Testis (tissue), 3 donors: ENCODE measurements around the gene AKIRIN2. TPM values are rescaled to one million over a fixed set of nuclear protein-coding genes. Genes with fewer than 3 reads are reported as not detected.

Experiments
- DNase-seq: peaks from one replicate; pipeline ENCODE4 v3.0.0-alpha.2; 2019
- H3K27ac ChIP-seq, 2 donors: fragments of 200-600 bp; sonication (generic); one replicate each; pipeline ENCODE4 v1.5.1; 2019
- H3K27me3 ChIP-seq: fragments of 200-600 bp; sonication (generic); one replicate; pipeline ENCODE4 v1.5.1; 2019
- H3K36me3 ChIP-seq: fragments of 200-600 bp; sonication (generic); one replicate; pipeline ENCODE4 v1.5.1; 2017; ENCODE audit warnings: low read depth; ENCODE audit errors: missing control alignments
- H3K4me1 ChIP-seq: fragments of 200-600 bp; sonication (generic); one replicate; pipeline ENCODE4 v1.5.1; 2019
- H3K4me3 ChIP-seq, 2 donors: fragments of 200-600 bp; sonication (generic); one replicate each; pipeline ENCODE4 v1.5.1; 2017 to 2019
- H3K9me3 ChIP-seq: fragments of 200-600 bp; sonication (generic); one replicate; pipeline ENCODE4 v1.5.1; 2017
- CTCF ChIP-seq, 3 experiments: fragments of 450-650 bp in 2 of 3; fragments of 200-600 bp in 1 of 3; sonication (generic) in 1 of 3; IDR thresholded peaks; one replicate each; pipeline ENCODE4 v1.5.1; 2016 to 2019; ENCODE audit warnings: antibody characterized with exemption in 3 of 3, mild to moderate bottlenecking in 2 of 3, moderate library complexity in 1 of 3
- POLR2A ChIP-seq: fragments of 450-650 bp; IDR thresholded peaks from one replicate; pipeline ENCODE4 v1.6.1; 2017; ENCODE audit warnings: antibody characterized with exemption, mild to moderate bottlenecking, moderate library complexity
- WGBS, 2 donors: methylation state at CpG; one replicate each; pipeline ENCODE4 v1.1.5; 2018; 5-methylcytosine and 5-hydroxymethylcytosine counted together
- intact Hi-C: fragments of 100-400 bp; cut with DNase I; formaldehyde crosslinking; loops from one replicate; pipeline ENCODE4 v1.15.1; 2023; ENCODE audit warnings: low total_unique reads
- polyA plus RNA-seq: library from polyadenylated mRNA; stranded (reverse); fragments of 350-450 nt; fragmentation: Illumina TruSeq; extraction: RNeasy Lipid Tissue Mini Kit (QIAGEN cat#74804); gene quantifications from one replicate; pipeline ENCODE4 v1.2.3, GENCODE V29; 2014; ENCODE audit warnings: low read depth, low replicate concordance; ENCODE audit not compliant: insufficient read depth
- total RNA-seq, 2 donors: library from RNA; depleted of rRNA; stranded (reverse); fragments of >200 nt; gene quantifications; one replicate each; pipeline ENCODE4 v1.2.3, GENCODE V29; 2016

AKIRIN2 gene
- total and polyA plus RNA-seq, 3 donors from 2014 or later, result 65.2 to 73.5 (median 72.5) TPM

- Histone ChIP-seq H3K9me3 (no peaks in the 10 kb centered on the region), H3K36me3 (no peaks in the 10 kb centered on the region), H3K4me1 (peaks cover 5% of the 10 kb centered on the region), H3K27ac (no peak overlapping the region), H3K27me3 (no peaks in the 10 kb centered on the region), H3K4me3 (no peak overlapping the region)
- intact Hi-C loops, result no loop called here
- no peak for TF ChIP-seq POLR2A
- no peak for TF ChIP-seq CTCF (IDR thresholded peaks at IDR 0.05)
- WGBS, 2 donors, result 73 to 75% methylated on average over 4 to 5 of the region's 5 CpGs
- no peak for DNase-seq
Observed at GRCh38 chr6:87736809-87737540, 34.9 kb upstream of the AKIRIN2 start.

- no peak for TF ChIP-seq POLR2A
- no peak for TF ChIP-seq CTCF (IDR thresholded peaks at IDR 0.05)
- peaks cover 10% of the 10 kb centered on the region for H3K4me1 ChIP-seq
- peak overlapping the region; percentile 25 to 72 for H3K27ac ChIP-seq
- no peaks in the 10 kb centered on the region for H3K27me3 ChIP-seq
- 20 to 28% methylated on average over 4 of the region's 4 CpGs for WGBS, 2 donors
- intact Hi-C loops, result no loop called here
- DNase-seq, result peak; percentile 88
- H3K4me3 ChIP-seq, result no peak overlapping the region
- H3K36me3 ChIP-seq, result no peaks in the 10 kb centered on the region
- no peaks in the 10 kb centered on the region for H3K9me3 ChIP-seq
Observed at GRCh38 chr6:87731818-87732661, 30.0 kb upstream of the AKIRIN2 start.

GRCh38 chr6:87731080-87731479 lies 29.0 kb upstream of the AKIRIN2 start:
- no peak for TF ChIP-seq CTCF (IDR thresholded peaks at IDR 0.05)
- TF ChIP-seq POLR2A, result no peak
- no peaks in the 10 kb centered on the region for H3K9me3 ChIP-seq
- no peaks in the 10 kb centered on the region for H3K36me3 ChIP-seq
- no peak overlapping the region for H3K27ac ChIP-seq
- H3K4me1 ChIP-seq, result peaks cover 10% of the 10 kb centered on the region
- intact Hi-C loops, result no loop called here
- no peak overlapping the region for H3K4me3 ChIP-seq
- no peaks in the 10 kb centered on the region for H3K27me3 ChIP-seq
- no peak for DNase-seq

- DNase-seq, result peak; percentile 82
- TF ChIP-seq CTCF (IDR thresholded peaks at IDR 0.05) (no peak), POLR2A (no peak)
- H3K4me3 ChIP-seq, result no peak overlapping the region
- no peak overlapping the region for H3K27ac ChIP-seq
- 67 to 74% methylated on average over 6 of the region's 6 CpGs for whole genome bisulfite sequencing, 2 donors
- no peaks in the 10 kb centered on the region for H3K36me3 ChIP-seq
- no peaks in the 10 kb centered on the region for H3K27me3 ChIP-seq
- H3K9me3 ChIP-seq, result no peaks in the 10 kb centered on the region
- H3K4me1 ChIP-seq, result peaks cover 15% of the 10 kb centered on the region
- intact Hi-C loops, result no loop called here
Observed at GRCh38 chr6:87729965-87730719, 28.1 kb upstream of the AKIRIN2 start.
